ENCODE data around the gene NFIL3. TPM values are rescaled to one million over a fixed set of nuclear protein-coding genes. Genes with fewer than 3 reads are reported as not detected.

Gene NFIL3
- total and polyA plus RNA-seq, 2 of the 8 experiments (the other 6 are each of a cell fraction or from before 2014, with no cell fraction given), result 3.4 to 13.5 TPM

GRCh38 chr9:91361291-91362050 is 62.2 kb downstream of the NFIL3 start, which contains the start of gene AUH (continued):
- no peak for TF ChIP-seq ATF2 (IDR thresholded peaks at IDR 0.05; ENCODE audit: low read length)
- peak; percentile 81; the same call in 1 of the 2 replicates for TF ChIP-seq RBBP5 (IDR thresholded peaks at IDR 0.05; ENCODE audit: borderline replicate concordance, low read depth, low read length)
- peak; percentile 81; the same call in 1 of the 2 replicates for TF ChIP-seq E2F6 (IDR thresholded peaks at IDR 0.05)
- TF ChIP-seq ASH2L (IDR thresholded peaks at IDR 0.05; ENCODE audit: low read length), result peak; percentile 78
- TF ChIP-seq CHD1 (IDR thresholded peaks at IDR 0.05; ENCODE audit: low read depth, low read length), result no peak
- no peak for TF ChIP-seq ATF3 (IDR thresholded peaks at IDR 0.05; ENCODE audit: insufficient read depth, low read depth, low read length)
- TF ChIP-seq SIN3A (conservative IDR thresholded peaks at IDR 0.05 in 1 of 2, IDR thresholded peaks at IDR 0.05 in 1 of 2; ENCODE audit: low read depth in 1 of 2, low read length in 2 of 2), result peak in 1 of 2 experiments; percentile 33; a peak in 1 of 4 replicates
- peak; percentile 22 for TF ChIP-seq SAP30 (IDR thresholded peaks at IDR 0.05; ENCODE audit: insufficient read depth, insufficient replicate concordance, low read length)
- TF ChIP-seq ZNF274 (IDR thresholded peaks at IDR 0.05; ENCODE audit: borderline replicate concordance, extremely low read depth, low read length), result no peak
- TF ChIP-seq EP300 (IDR thresholded peaks at IDR 0.05; ENCODE audit: borderline replicate concordance in 1 of 2, low read depth in 2 of 2, low read length in 2 of 2), result no peak
- peak; percentile 91 for TF ChIP-seq PHF8 (conservative IDR thresholded peaks at IDR 0.05; ENCODE audit: low read depth, low read length)
- TF ChIP-seq RXRA (IDR thresholded peaks at IDR 0.05; ENCODE audit: insufficient read depth, low read depth, low read length), result no peak
- TF ChIP-seq SP4 (IDR thresholded peaks at IDR 0.05; ENCODE audit: low read length), result no peak
- TF ChIP-seq CHD2 (IDR thresholded peaks at IDR 0.05; ENCODE audit: low read length), result no peak
- TF ChIP-seq BRCA1 (IDR thresholded peaks at IDR 0.05; ENCODE audit: low read depth, low read length), result no peak
- TF ChIP-seq RFX5 (IDR thresholded peaks at IDR 0.05; ENCODE audit: borderline replicate concordance, low read depth, low read length), result no peak
- no peak for TF ChIP-seq CEBPB (IDR thresholded peaks at IDR 0.05; ENCODE audit: low read depth, low read length)
- TF ChIP-seq YY1 (IDR thresholded peaks at IDR 0.05; ENCODE audit: low read depth, low read length), result peak; percentile 96
- TF ChIP-seq KDM1A (IDR thresholded peaks at IDR 0.05; ENCODE audit: borderline replicate concordance, low read length), result no peak
- TF ChIP-seq JUN (IDR thresholded peaks at IDR 0.05; ENCODE audit: low read depth, low read length), result no peak
- TF ChIP-seq TEAD4 (IDR thresholded peaks at IDR 0.05; ENCODE audit: low read depth, low read length), result no peak

Measured in H1 (cell line).